Thyroid gland (tissue), 4 donors: ENCODE results near the gene CABP5. TPM values are rescaled to one million over a fixed set of nuclear protein-coding genes. Genes with fewer than 3 reads are reported as not detected.
"Not testable (repeated sequence)": the region's sequence is repeated elsewhere in the genome, so short reads cannot be mapped to it uniquely, and the experiment has no call there.

Source experiments
- DNase-seq, 2 donors: peaks; one replicate each; pipeline ENCODE4 v3.0.0-alpha.2; 2019
- H3K27ac ChIP-seq, 3 donors: fragments of 200-600 bp; sonication (generic); 1 replicate in 2 of 3; 2 replicates in 1 of 3; pipeline ENCODE4 v1.5.1; 2016 to 2019; ENCODE audit warnings: mild to moderate bottlenecking in 1 of 3, moderate library complexity in 1 of 3
- H3K27me3 ChIP-seq: fragments of 200-600 bp; sonication (generic); one replicate; pipeline ENCODE4 v1.5.1; 2019
- H3K36me3 ChIP-seq, 2 donors: fragments of 200-600 bp; sonication (generic); one replicate each; pipeline ENCODE4 v1.5.1; 2016 to 2019
- H3K4me1 ChIP-seq, 2 donors: fragments of 200-600 bp; sonication (generic); one replicate each; pipeline ENCODE4 v1.5.1; 2017 to 2019
- H3K4me3 ChIP-seq, 3 donors: fragments of 200-600 bp; sonication (generic); replicated peaks in 1 of 3; 1 replicate in 2 of 3; 2 replicates in 1 of 3; pipeline ENCODE4 v1.5.1; 2016; ENCODE audit warnings: mild to moderate bottlenecking in 1 of 3
- H3K9me3 ChIP-seq: fragments of 200-600 bp; sonication (generic); one replicate; pipeline ENCODE4 v1.5.1; 2017
- CTCF ChIP-seq, 6 experiments: fragments of 200-600 bp in 3 of 6; fragments of 450-650 bp in 3 of 6; sonication (generic) in 3 of 6; IDR thresholded peaks; one replicate each; pipeline ENCODE4 v1.5.1; 2016 to 2019; ENCODE audit warnings: antibody characterized with exemption in 6 of 6, mild to moderate bottlenecking in 2 of 6, inconsistent platforms in 1 of 6, moderate library complexity in 1 of 6
- POLR2A ChIP-seq, 2 donors: fragments of 450-650 bp; IDR thresholded peaks; one replicate each; pipeline ENCODE4 v1.6.1; 2017; ENCODE audit warnings: antibody characterized with exemption in 2 of 2, mild to moderate bottlenecking in 2 of 2, moderate library complexity in 1 of 2
- WGBS, 2 donors: methylation state at CpG; one replicate each; pipeline ENCODE4 v1.1.5; 2017; 5-methylcytosine and 5-hydroxymethylcytosine counted together
- intact Hi-C: fragments of 100-400 bp; cut with DNase I; formaldehyde crosslinking; loops from one replicate; pipeline ENCODE4 v1.15.1; 2023
- total RNA-seq, 4 donors: library from RNA; depleted of rRNA; stranded (reverse); fragments of >200 nt; gene quantifications; one replicate each; pipeline ENCODE4 v1.2.3, GENCODE V29; 2016

Gene CABP5
- not detected for total RNA-seq

DNA sequence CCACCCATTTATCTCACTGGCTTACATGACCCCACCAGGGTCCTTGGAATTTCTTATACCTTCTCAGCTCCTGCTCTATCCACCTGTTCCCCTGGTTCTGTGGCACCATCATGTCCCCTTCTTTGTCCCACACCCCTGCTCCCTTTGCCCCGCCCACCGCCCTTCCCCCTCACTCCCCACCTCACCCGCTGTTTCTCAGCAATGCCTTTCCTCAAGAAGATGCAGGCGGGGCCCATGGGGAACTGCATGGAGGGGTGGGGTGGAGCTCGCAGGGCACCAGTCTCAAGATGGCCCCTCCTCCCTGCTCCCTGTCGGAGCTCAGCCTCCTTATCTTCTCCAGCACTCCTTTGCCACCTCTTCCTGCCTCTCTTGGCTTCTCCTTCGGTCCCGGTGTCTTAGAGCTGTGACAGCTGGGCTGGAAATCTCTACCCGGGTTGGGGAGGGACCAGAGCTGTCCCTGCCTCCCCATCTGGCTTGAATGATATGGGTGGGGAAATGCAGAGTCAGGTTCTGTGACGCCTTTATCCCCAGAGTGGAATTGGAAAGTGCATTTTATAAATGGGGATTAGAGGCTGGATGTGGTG is at the start of gene CABP5:
Gene CABP5, minus strand, starts transcription at position 405 of the 584 bp plus-strand sequence. Its CDS starts 157 bp downstream, at position 248.
- no peaks in the 10 kb centered on the region for H3K27me3 ChIP-seq
- no peak within 1 kb of the TSS for H3K4me3 ChIP-seq
- no peak for TF ChIP-seq POLR2A (IDR thresholded peaks at IDR 0.05)
- TF ChIP-seq CTCF (IDR thresholded peaks at IDR 0.05) = no peak
- H3K9me3 ChIP-seq = no peaks in the 10 kb centered on the region
- no peaks in the 10 kb centered on the region for H3K4me1 ChIP-seq
- no peak for DNase-seq
- 85 to 87% methylated on average over 10 of the region's 10 CpGs for WGBS, 2 donors
- H3K36me3 ChIP-seq = no peaks in the 10 kb centered on the region
- no peak within 1 kb of the TSS for H3K27ac ChIP-seq
- intact Hi-C loops = no loop called here

- 79 to 84% methylated on average over 13 of the region's 13 CpGs for whole genome bisulfite sequencing, 2 donors
- H3K4me1 ChIP-seq, H3K9me3 ChIP-seq, H3K27ac ChIP-seq, intact Hi-C loops, H3K27me3 ChIP-seq, H3K36me3 ChIP-seq, DNase-seq, H3K4me3 ChIP-seq: not testable (repeated sequence)
These were observed 47.3 kb upstream of the CABP5 start for GRCh38 chr19:48091111-48091718.

- WGBS, 2 donors = 69 to 83% methylated on average over 4 to 5 of the region's 5 CpGs
- no peak for DNase-seq
- no peak overlapping the region for H3K27ac ChIP-seq
- no peak overlapping the region for H3K4me3 ChIP-seq
- intact Hi-C loops = no loop called here
- H3K9me3 ChIP-seq = no peaks in the 10 kb centered on the region
- TF ChIP-seq CTCF (IDR thresholded peaks at IDR 0.05) (no peak), POLR2A (IDR thresholded peaks at IDR 0.05) (no peak)
- no peaks in the 10 kb centered on the region for H3K27me3 ChIP-seq
- H3K36me3 ChIP-seq = peaks cover 0 to 9% of the 10 kb centered on the region in 2 donors
- H3K4me1 ChIP-seq = no peaks in the 10 kb centered on the region
These were observed 46.5 kb upstream of the CABP5 start for GRCh38 chr19:48090281-48090802.

DNA sequence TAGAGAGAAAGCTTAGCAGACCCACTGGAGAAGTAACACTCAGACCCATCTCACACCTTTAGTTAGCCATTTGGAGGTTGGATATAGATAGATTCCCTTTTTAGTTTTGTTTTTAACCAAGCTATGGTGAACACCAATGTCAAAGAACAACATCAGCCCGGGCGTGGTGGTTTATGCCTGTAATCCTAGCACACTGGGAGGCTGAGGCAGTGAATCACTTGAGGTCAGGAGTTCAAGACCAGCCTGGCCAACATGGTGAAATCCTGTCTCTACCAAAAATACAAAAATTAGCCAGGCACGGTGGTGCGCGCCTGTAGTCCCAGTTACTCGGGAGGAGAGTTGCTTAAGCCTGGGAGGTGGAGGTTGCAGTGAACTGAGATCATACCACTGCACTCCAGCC is 45.1 kb upstream of the CABP5 start:
- DNase-seq, H3K9me3 ChIP-seq, intact Hi-C loops, H3K27me3 ChIP-seq, H3K4me1 ChIP-seq, H3K27ac ChIP-seq, H3K4me3 ChIP-seq, H3K36me3 ChIP-seq: not testable (repeated sequence)
- 97% methylated on average over 6 of the region's 6 CpGs for WGBS, 2 donors

- Histone ChIP-seq H3K27me3 (no peaks in the 10 kb centered on the region), H3K27ac (no peak overlapping the region), H3K4me3 (no peak overlapping the region), H3K4me1 (no peaks in the 10 kb centered on the region), H3K36me3 (no peaks in the 10 kb centered on the region), H3K9me3 (no peaks in the 10 kb centered on the region)
- intact Hi-C loops = no loop called here
- TF ChIP-seq POLR2A (IDR thresholded peaks at IDR 0.05) (no peak), CTCF (IDR thresholded peaks at IDR 0.05) (no peak)
- no peak for DNase-seq
- 79 to 88% methylated on average over 5 to 7 of the region's 7 CpGs for WGBS, 2 donors
These were observed 42.3 kb upstream of the CABP5 start for GRCh38 chr19:48085904-48086864.
